PFSK-1 (cell line): Measurements from ENCODE around the gene EMP3.

Experiments used
- POLR2AphosphoS5 ChIP-seq: IDR thresholded peaks from 2 replicates; pipeline ENCODE4 v1.6.1; 2012; ENCODE audit warnings: low read depth, mild to moderate bottlenecking, control low read depth, low read length, moderate library complexity
- TAF1 ChIP-seq: IDR thresholded peaks from 2 replicates; pipeline ENCODE4 v1.6.1; 2012; ENCODE audit warnings: low read length, control low read depth, borderline replicate concordance; ENCODE audit not compliant: insufficient read depth
- TF ChIP-seq, protein P1 (sequence below), 2 experiments: IDR thresholded peaks; 2 replicates each; pipeline versions ENCODE4 v1.6.1 to v1.8.0; 2011 to 2012; ENCODE audit warnings: low read depth in 2 of 2, low read length in 2 of 2, control low read depth in 1 of 2, inconsistent platforms in 1 of 2, mild to moderate bottlenecking in 1 of 2, moderate library complexity in 1 of 2; ENCODE audit not compliant: insufficient read depth in 1 of 2

DNA sequence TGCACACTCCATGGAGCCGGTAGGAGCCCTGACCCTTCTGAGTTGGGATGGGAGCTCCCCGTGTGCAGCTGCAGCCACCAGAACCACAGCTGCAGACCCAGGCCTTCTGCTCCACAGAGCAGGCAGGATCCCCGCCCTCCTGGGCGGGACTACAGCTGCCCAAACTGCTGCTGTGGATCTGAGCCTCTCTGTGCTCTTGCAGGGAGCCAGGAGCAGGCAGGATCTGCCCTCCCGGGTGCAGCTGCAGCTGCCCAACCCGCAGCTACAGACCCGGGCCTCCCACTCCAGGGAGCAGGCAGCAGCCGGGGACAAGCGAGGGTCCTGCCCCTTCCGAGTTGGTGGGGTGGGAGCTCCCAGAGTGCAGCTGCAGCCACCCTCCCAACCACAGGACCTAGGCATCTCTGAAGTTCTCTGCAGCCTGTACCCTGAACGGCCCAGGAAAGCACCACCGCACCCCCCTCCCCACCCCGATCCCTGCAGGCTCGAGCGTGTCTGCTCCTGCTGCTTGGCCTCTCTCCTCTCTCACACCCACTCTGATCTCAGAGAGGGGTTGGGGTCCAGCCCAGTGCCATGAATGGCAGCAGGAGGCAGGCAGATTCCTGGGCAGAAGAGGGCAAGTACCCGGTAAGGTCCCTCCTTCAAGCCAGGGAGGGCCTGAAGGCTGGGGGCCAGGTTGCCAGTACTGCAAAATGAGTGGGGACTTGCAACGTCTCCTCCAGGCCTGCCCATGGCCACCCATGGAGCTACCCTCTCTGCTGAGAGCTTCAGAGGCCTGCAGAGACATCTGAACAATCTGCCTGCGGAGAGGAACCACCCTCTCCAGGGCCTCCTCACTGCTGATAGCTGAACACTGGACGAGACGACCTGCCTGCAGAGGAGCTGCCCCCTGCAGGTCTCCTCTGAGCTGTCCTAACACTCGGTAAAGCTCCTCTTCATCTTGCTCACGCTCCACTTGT lies 16.4 kb upstream of the EMP3 start:
- TF ChIP-seq POLR2AphosphoS5 (no peak), TAF1 (no peak)
- TF ChIP-seq, protein P1, sequence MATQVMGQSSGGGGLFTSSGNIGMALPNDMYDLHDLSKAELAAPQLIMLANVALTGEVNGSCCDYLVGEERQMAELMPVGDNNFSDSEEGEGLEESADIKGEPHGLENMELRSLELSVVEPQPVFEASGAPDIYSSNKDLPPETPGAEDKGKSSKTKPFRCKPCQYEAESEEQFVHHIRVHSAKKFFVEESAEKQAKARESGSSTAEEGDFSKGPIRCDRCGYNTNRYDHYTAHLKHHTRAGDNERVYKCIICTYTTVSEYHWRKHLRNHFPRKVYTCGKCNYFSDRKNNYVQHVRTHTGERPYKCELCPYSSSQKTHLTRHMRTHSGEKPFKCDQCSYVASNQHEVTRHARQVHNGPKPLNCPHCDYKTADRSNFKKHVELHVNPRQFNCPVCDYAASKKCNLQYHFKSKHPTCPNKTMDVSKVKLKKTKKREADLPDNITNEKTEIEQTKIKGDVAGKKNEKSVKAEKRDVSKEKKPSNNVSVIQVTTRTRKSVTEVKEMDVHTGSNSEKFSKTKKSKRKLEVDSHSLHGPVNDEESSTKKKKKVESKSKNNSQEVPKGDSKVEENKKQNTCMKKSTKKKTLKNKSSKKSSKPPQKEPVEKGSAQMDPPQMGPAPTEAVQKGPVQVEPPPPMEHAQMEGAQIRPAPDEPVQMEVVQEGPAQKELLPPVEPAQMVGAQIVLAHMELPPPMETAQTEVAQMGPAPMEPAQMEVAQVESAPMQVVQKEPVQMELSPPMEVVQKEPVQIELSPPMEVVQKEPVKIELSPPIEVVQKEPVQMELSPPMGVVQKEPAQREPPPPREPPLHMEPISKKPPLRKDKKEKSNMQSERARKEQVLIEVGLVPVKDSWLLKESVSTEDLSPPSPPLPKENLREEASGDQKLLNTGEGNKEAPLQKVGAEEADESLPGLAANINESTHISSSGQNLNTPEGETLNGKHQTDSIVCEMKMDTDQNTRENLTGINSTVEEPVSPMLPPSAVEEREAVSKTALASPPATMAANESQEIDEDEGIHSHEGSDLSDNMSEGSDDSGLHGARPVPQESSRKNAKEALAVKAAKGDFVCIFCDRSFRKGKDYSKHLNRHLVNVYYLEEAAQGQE (IDR thresholded peaks at IDR 0.05; ENCODE audit: insufficient read depth in 1 of 2, low read depth in 2 of 2, low read length in 2 of 2) = no peak
